Thymus (tissue), 11 donors: ENCODE measurements around the gene TBC1D16. TPM values are rescaled to one million over a fixed set of nuclear protein-coding genes. Genes with fewer than 3 reads are reported as not detected.

Experiments used
- DNase-seq, 9 donors: peaks; one replicate each; pipeline ENCODE4 v3.0.0-alpha.2; 2013; ENCODE audit warnings: low spot score in 9 of 9, low read depth in 6 of 9, missing footprints in 1 of 9
- H3K27ac ChIP-seq, 2 donors: one replicate each; pipeline ENCODE4 v1.5.1; 2013; ENCODE audit warnings: control low read depth in 1 of 2, low read depth in 1 of 2, low read length in 1 of 2, mild to moderate bottlenecking in 1 of 2, moderate library complexity in 1 of 2
- H3K27me3 ChIP-seq, 2 donors: one replicate each; pipeline ENCODE4 v1.5.1; 2013; ENCODE audit warnings: low read length in 1 of 2; ENCODE audit not compliant: control insufficient read depth in 2 of 2, insufficient read depth in 1 of 2
- H3K36me3 ChIP-seq, 2 donors: one replicate each; pipeline ENCODE4 v1.5.1; 2013; ENCODE audit warnings: low read length in 1 of 2, mild to moderate bottlenecking in 1 of 2, moderate library complexity in 1 of 2; ENCODE audit not compliant: control insufficient read depth in 2 of 2, insufficient read depth in 2 of 2
- H3K4me1 ChIP-seq, 2 donors: one replicate each; pipeline ENCODE4 v1.5.1; 2013; ENCODE audit warnings: low read length in 2 of 2; ENCODE audit not compliant: control insufficient read depth in 2 of 2, insufficient read depth in 2 of 2
- H3K4me3 ChIP-seq, 2 donors: one replicate each; pipeline ENCODE4 v1.5.1; 2013; ENCODE audit warnings: low read length in 2 of 2, control low read depth in 1 of 2, mild to moderate bottlenecking in 1 of 2
- H3K9me3 ChIP-seq, 2 donors: one replicate each; pipeline ENCODE4 v1.5.1; 2013; ENCODE audit warnings: low read length in 1 of 2, mild to moderate bottlenecking in 1 of 2; ENCODE audit not compliant: control insufficient read depth in 2 of 2, insufficient read depth in 1 of 2
- WGBS: extraction: QIAGEN DNeasy Blood & Tissue Kit; methylation state at CpG from one replicate; pipeline ENCODE4 v1.1.7; 2013; 5-methylcytosine and 5-hydroxymethylcytosine counted together
- polyA plus RNA-seq: library from polyadenylated mRNA; stranded (reverse); fragments of 200-250 nt; gene quantifications from one replicate; pipeline ENCODE4 v1.2.3, GENCODE V29; 2013
- total RNA-seq: library from RNA; stranded (reverse); fragments of 120-200 nt; gene quantifications from one replicate; pipeline ENCODE4 v1.2.4, GENCODE V29; 2013
- donor health status: healthy.

TBC1D16 gene
- total and polyA plus RNA-seq, 2 donors = 3.7 to 4.2 TPM

DNA sequence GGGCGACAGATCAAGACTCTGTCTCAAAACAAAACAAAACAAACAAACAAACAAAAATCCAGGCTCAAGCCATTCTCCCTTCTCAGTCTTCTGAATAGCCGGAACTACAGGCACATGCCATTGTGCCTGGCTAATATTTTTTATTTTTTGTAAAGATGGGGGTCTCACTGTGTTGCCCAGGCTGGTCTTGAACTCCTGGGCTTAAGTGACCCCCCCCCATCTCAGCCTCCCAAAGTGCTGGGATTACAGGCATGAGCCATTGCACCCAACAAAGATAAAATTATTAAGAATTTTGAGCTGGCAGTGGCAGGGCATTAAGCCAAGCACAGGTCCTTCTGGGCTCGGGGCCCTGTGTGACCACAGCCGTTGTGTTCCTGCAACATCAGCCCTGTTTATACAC lies 126.6 kb downstream of the TBC1D16 start:
- Histone ChIP-seq H3K36me3 (no peaks in the 10 kb centered on the region), H3K27ac (no peak overlapping the region), H3K9me3 (no peaks in the 10 kb centered on the region), H3K27me3 (peaks cover 0 to 25% of the 10 kb centered on the region in 2 donors), H3K4me3 (no peak overlapping the region), H3K4me1 (no peaks in the 10 kb centered on the region)
- DNase-seq = no peak
- 54% methylated on average over 4 of the region's 4 CpGs for WGBS

DNA sequence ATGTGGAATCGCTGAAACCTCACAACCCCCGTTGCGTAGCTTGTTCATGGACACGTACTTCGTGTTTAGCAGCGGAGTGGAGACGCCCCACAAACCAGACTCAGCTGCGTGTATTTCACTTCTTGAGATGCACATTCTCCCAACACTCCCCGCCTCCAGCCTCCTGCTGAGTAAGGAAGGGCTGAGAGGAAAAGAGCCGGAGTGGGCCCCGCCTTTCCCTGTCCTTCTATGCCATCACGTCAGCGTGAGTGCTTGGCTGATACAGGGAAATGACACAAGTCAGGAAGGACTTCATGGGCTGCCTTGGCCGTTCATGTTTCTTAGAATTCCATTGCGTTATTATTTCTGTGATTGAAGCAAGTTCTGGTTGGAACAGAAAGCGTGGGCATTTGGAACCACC lies 127.8 kb downstream of the TBC1D16 start:
- H3K36me3 ChIP-seq = no peaks in the 10 kb centered on the region
- H3K4me1 ChIP-seq = no peaks in the 10 kb centered on the region
- no peak overlapping the region for H3K4me3 ChIP-seq
- H3K27ac ChIP-seq = no peak overlapping the region
- 85% methylated on average over 16 of the region's 16 CpGs for WGBS
- no peak for DNase-seq
- H3K27me3 ChIP-seq = peaks cover 0 to 18% of the 10 kb centered on the region in 2 donors
- no peaks in the 10 kb centered on the region for H3K9me3 ChIP-seq

DNA sequence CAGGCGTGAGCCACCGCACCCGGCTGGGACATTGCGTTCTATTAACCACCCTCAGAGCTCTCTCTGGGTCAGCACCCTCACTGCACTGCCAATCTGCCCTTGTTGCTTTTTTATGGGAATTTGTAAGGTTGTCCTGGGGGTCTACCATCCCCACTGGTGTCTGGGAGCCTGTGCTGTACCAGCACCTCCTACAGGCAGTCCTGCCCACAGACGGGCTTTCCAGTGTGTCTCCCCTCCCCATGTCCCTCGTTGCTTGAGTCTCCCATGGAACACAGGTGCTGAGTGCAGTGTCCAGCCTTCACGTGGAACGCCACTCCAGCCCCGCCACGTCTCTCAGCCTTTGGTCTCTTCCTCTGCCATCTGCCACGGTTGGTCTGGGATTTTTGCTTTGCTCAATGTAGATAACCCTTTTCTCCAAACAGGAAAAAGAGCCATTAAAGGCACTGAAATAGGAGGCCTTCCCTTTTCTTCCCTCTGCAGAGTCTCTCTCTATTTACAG lies 128.4 kb downstream of the TBC1D16 start:
- Histone ChIP-seq H3K9me3 (no peaks in the 10 kb centered on the region), H3K27ac (no peak overlapping the region), H3K4me1 (no peaks in the 10 kb centered on the region), H3K27me3 (peaks cover 0 to 19% of the 10 kb centered on the region in 2 donors), H3K36me3 (no peaks in the 10 kb centered on the region), H3K4me3 (no peak overlapping the region)
- DNase-seq = no peak
- 92% methylated on average over 11 of the region's 11 CpGs for WGBS

DNA sequence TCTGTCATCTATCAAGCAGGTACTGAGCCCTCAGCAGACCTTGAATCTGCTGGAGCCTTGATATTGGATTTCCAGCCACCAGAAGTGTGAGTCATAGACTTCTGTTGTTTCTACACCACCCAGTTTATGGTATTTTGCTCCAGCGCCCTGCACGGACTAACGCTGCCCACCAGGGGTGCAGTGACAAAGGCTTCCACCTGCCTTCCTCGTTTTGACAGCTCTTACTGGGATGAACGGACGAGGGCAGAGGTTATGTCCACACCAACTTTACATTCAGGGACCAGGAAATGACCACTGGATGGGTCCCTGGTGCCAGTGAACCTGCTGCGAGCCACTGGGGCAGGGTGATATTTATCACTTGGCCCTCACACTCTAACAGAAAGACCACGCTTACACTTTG lies 129.8 kb downstream of the TBC1D16 start:
- Histone ChIP-seq H3K9me3 (no peaks in the 10 kb centered on the region), H3K4me3 (no peak overlapping the region), H3K27ac (no peak overlapping the region), H3K36me3 (no peaks in the 10 kb centered on the region), H3K4me1 (no peaks in the 10 kb centered on the region), H3K27me3 (peaks cover 2 to 27% of the 10 kb centered on the region in 2 donors)
- no peak for DNase-seq
- 73% methylated on average over 8 of the region's 8 CpGs for WGBS

DNA sequence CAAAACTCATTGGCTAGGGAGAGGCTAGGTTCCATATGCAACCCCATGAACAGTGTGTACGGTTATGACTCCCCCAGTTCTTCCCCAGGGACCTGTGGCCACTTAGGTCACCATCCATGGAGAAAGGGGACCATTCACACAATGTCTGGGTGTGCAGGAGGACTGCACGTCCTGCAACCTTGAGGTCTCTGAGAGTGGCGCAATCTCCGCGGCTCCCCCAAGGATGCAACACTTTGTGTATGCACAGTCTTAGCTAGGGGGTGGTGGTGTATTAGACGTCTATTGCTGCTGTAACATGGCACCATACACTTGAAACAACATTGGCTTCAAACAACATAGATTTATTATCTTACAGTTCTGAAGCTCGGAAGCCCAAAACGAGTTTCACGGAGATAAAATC lies 130.8 kb downstream of the TBC1D16 start:
- H3K27ac ChIP-seq = no peak overlapping the region
- H3K27me3 ChIP-seq = peaks cover 2 to 30% of the 10 kb centered on the region in 2 donors
- 89% methylated on average over 9 of the region's 9 CpGs for WGBS
- H3K9me3 ChIP-seq = no peaks in the 10 kb centered on the region
- no peaks in the 10 kb centered on the region for H3K36me3 ChIP-seq
- no peaks in the 10 kb centered on the region for H3K4me1 ChIP-seq
- no peak overlapping the region for H3K4me3 ChIP-seq
- DNase-seq = no peak

DNA sequence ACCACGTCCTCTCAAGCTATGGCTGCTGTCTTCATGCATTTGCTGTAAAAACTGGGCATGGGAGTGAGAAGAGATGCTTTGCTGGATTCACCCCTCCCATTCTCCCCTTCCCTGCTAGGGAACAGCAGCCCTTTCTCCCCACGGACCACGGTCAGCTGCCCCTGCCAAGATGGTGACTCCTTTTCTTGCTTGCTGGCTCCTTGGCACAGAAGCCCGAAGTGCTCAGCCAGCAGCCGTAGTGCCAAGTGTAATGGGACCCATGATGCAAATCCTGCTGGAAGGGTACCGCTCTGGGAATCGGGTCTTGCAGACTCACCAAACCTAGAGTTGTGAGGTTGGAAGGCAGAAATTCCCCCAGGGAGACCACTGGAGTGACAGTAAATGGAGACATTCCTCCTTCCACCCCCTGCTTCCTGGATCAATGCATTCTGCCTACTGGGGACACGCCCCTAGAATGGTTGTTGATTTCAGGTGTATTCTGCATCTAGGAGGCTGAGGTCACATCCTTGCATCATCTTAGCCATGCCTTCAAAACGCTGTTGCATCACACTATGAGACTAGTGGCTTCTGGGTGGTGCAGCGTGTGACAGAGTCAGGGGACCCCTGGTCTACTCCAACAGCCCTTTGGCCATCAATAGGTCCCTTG lies 133.4 kb downstream of the TBC1D16 start:
- no peak for DNase-seq
- Histone ChIP-seq H3K4me1 (no peaks in the 10 kb centered on the region), H3K27ac (no peak overlapping the region), H3K4me3 (no peak overlapping the region), H3K9me3 (no peaks in the 10 kb centered on the region), H3K36me3 (no peaks in the 10 kb centered on the region), H3K27me3 (peaks cover 2 to 30% of the 10 kb centered on the region in 2 donors)
- 93% methylated on average over 10 of the region's 10 CpGs for WGBS

DNA sequence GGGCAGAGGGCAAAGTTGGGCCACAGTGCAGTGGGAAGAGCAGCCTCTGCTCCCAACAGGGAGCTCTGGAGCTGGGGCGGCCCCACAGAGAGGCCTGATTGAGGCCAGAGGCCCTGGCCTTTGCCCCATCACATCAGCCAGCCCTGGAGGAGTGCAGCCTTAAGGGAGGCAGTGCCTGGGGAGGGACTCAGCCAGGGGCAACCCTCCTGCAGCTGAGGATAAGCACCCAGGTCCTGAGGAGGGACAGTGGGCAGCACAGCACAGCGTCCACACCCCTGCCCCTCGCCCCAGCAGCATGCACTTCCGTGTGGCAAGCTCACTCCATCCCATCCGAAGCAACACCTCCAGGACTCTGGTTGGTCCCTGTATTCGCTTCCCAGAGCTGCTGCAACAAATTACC lies 134.5 kb downstream of the TBC1D16 start:
- Histone ChIP-seq H3K36me3 (no peaks in the 10 kb centered on the region), H3K27me3 (peaks cover 2 to 27% of the 10 kb centered on the region in 2 donors), H3K27ac (no peak overlapping the region), H3K4me3 (no peak overlapping the region), H3K4me1 (no peaks in the 10 kb centered on the region), H3K9me3 (no peaks in the 10 kb centered on the region)
- DNase-seq = no peak
- 94% methylated on average over 6 of the region's 6 CpGs for WGBS

DNA sequence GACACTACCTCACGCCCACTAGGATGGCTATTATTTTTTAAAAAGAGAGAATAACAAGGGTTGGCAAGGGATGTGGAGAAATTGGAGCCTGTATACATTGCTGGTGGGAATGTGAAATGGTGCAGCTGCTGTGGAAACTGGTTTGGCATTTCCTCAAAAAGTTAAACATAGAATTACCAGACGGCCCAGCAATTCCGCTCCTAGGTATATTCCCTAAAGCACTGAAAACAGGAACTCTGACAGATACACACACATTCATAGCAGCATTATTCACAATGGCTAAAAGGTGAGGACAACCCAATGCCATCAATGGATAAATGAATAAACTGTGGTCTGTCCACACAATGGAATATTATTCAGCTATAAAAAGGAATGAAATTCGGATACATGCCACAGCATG lies 136.1 kb downstream of the TBC1D16 start:
- H3K36me3 ChIP-seq = no peaks in the 10 kb centered on the region
- 96% methylated on average over 4 of the region's 4 CpGs for WGBS
- no peaks in the 10 kb centered on the region for H3K9me3 ChIP-seq
- H3K27me3 ChIP-seq = peaks cover 2 to 25% of the 10 kb centered on the region in 2 donors
- no peak overlapping the region for H3K27ac ChIP-seq
- H3K4me1 ChIP-seq = no peaks in the 10 kb centered on the region
- no peak overlapping the region for H3K4me3 ChIP-seq
- DNase-seq = no peak

DNA sequence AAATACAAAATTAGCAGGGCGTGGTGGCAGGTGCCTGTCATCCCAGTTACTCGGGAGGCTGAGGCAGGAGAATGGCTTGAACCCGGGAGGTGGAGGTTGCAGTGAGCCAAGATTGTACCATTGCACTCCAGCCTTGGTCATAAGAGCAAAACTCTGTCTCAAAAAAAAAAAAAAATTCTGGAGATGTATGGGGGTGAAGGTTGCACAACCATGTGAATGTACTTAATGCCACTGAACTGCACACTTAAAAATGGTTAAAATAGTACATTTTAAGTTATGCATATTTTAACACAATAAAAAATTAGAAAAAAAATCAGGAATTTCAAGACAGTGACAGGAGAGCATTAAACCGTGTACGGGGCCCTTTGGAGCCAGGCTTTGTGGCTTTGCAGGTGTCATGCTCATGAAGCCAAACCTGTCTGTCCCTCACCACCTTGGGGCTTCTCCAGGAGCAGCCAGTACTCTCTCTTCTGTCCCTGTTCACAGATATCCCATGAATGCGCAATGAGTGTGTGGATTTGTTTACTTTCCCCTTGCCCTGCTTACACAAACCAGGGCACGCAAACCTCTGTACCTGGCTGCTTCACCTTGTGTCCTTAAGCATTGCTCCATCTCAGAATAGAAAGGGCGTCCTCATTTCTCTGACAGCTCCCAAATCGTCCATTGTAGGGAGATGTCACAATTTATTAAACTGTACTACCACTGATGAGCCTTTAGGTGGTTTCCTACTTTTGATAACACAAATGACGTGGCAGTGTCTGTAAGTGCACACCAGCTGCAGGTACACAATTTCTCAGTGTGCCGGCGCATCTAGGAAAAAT lies 138.2 kb downstream of the TBC1D16 start:
- Histone ChIP-seq H3K27me3 (peaks cover 2 to 20% of the 10 kb centered on the region in 2 donors), H3K9me3 (peaks cover 0 to 4% of the 10 kb centered on the region in 2 donors), H3K4me3 (no peak overlapping the region), H3K27ac (no peak overlapping the region), H3K36me3 (no peaks in the 10 kb centered on the region), H3K4me1 (no peaks in the 10 kb centered on the region)
- no peak for DNase-seq
- 89% methylated on average over 12 of the region's 12 CpGs for WGBS
